IMR-90 (cell line): ENCODE data around the gene SMPDL3A. TPM values are rescaled to one million over a fixed set of nuclear protein-coding genes. Genes with fewer than 3 reads are reported as not detected.

Source experiments
- ATAC-seq: fragments of 200-7000 bp; cut with Tn5 transposase; 2 replicates; pipeline ENCODE4 v1.9.1; 2020; ENCODE audit warnings: low read depth, mild to moderate bottlenecking, moderate library complexity
- BruUV-seq: library from RNA; stranded (reverse); fragments of 400-500 nt; replicated peaks from 2 replicates; lab custom pipeline; 2021; lab: Mats Ljungman, UMichigan
- CTCF ChIA-PET: fragments of 300-600 bp; formaldehyde crosslinking; extraction: SDS; loops from one replicate; lab custom pipeline; 2021; ENCODE audit warnings: antibody characterized with exemption; lab: Yijun Ruan, JAX
- POLR2A ChIA-PET: fragments of 300-600 bp; sonication (Branson Sonifier 250); formaldehyde crosslinking; loops from one replicate; lab custom pipeline; 2022; ENCODE audit warnings: antibody characterized with exemption; ENCODE audit not compliant: unreplicated experiment; lab: Charles Lee
- DNase-seq: peaks from one replicate; pipeline ENCODE4 v3.0.0; 2013
- H2AFZ ChIP-seq: replicated peaks from 2 replicates; pipeline ENCODE3; 2013; ENCODE audit warnings: low read length, mild to moderate bottlenecking; ENCODE audit not compliant: poor library complexity
- H2AK5ac ChIP-seq: 2 replicates; pipeline ENCODE4 v1.6.1; 2013; ENCODE audit warnings: low read depth, low read length, inconsistent platforms
- H2AK9ac ChIP-seq: replicated peaks from 2 replicates; pipeline ENCODE3; 2013; ENCODE audit warnings: mild to moderate bottlenecking, low read depth, low read length, moderate library complexity; ENCODE audit not compliant: poor library complexity
- H2BK120ac ChIP-seq: 2 replicates; pipeline ENCODE4 v1.6.1; 2013; ENCODE audit warnings: low read depth, low read length, inconsistent platforms
- H2BK15ac ChIP-seq: 3 replicates; pipeline ENCODE4 v1.6.1; 2013; ENCODE audit warnings: low read depth, low read length, inconsistent platforms
- H2BK20ac ChIP-seq: 2 replicates; pipeline ENCODE4 v1.6.1; 2013; ENCODE audit warnings: low read depth, mild to moderate bottlenecking, inconsistent platforms, low read length, moderate library complexity
- H2BK5ac ChIP-seq: 2 replicates; pipeline ENCODE4 v1.6.1; 2013; ENCODE audit warnings: mild to moderate bottlenecking, low read depth, low read length, inconsistent platforms; ENCODE audit not compliant: poor library complexity, severe bottlenecking
- H3K14ac ChIP-seq: replicated peaks from 2 replicates; pipeline ENCODE4 v1.6.1; 2013; ENCODE audit warnings: low read depth, low read length, inconsistent platforms
- H3K18ac ChIP-seq: 2 replicates; pipeline ENCODE4 v1.6.1; 2013; ENCODE audit warnings: low read depth, low read length, control low read depth
- H3K23ac ChIP-seq: 2 replicates; pipeline ENCODE4 v1.6.1; 2013; ENCODE audit warnings: low read depth, low read length, inconsistent platforms
- H3K27ac ChIP-seq: 2 replicates; pipeline ENCODE4 v1.5.1; 2013; ENCODE audit warnings: mild to moderate bottlenecking, control low read depth, low read length; ENCODE audit not compliant: insufficient read depth
- H3K27me3 ChIP-seq: 2 replicates; pipeline ENCODE4 v1.6.1; 2013; ENCODE audit warnings: low read length; ENCODE audit not compliant: control insufficient read depth, insufficient read depth
- H3K36me3 ChIP-seq: 2 replicates; pipeline ENCODE4 v1.6.1; 2013; ENCODE audit warnings: low read length, mixed read lengths; ENCODE audit not compliant: control insufficient read depth, insufficient read depth
- H3K4ac ChIP-seq: 2 replicates; pipeline ENCODE4 v1.6.1; 2013; ENCODE audit warnings: low read depth, low read length, inconsistent platforms
- H3K4me1 ChIP-seq: 2 replicates; pipeline ENCODE4 v1.6.1; 2013; ENCODE audit warnings: low read length, mixed read lengths; ENCODE audit not compliant: control insufficient read depth, insufficient read depth
- H3K4me2 ChIP-seq: 2 replicates; pipeline ENCODE4 v1.6.1; 2013; ENCODE audit warnings: low read depth, mild to moderate bottlenecking, control low read depth, low read length, moderate library complexity
- H3K4me3 ChIP-seq: 2 replicates; pipeline ENCODE4 v1.5.1; 2013; ENCODE audit warnings: low read depth, mild to moderate bottlenecking, control low read depth, low read length, moderate library complexity; ENCODE audit not compliant: insufficient read depth
- H3K56ac ChIP-seq: 2 replicates; pipeline ENCODE4 v1.6.1; 2013; ENCODE audit warnings: low read length, inconsistent platforms; ENCODE audit not compliant: insufficient read depth; ENCODE audit errors: extremely low read depth
- H3K79me1 ChIP-seq, 2 experiments: 2 replicates each; pipeline ENCODE4 v1.6.1; 2013; ENCODE audit warnings: low read length in 2 of 2, inconsistent platforms in 1 of 2, low read depth in 1 of 2
- H3K9ac ChIP-seq: 2 replicates; pipeline ENCODE4 v1.6.1; 2013; ENCODE audit warnings: low read depth, low read length, control low read depth
- H3K9me1 ChIP-seq: 2 replicates; pipeline ENCODE4 v1.6.1; 2013; ENCODE audit warnings: low read length, inconsistent platforms; ENCODE audit not compliant: insufficient read depth
- H3K9me3 ChIP-seq: 2 replicates; pipeline ENCODE4 v1.6.1; 2013; ENCODE audit warnings: low read length; ENCODE audit not compliant: control insufficient read depth, insufficient read depth
- H4K20me1 ChIP-seq: 2 replicates; pipeline ENCODE4 v1.6.1; 2013; ENCODE audit warnings: low read length, inconsistent platforms; ENCODE audit not compliant: insufficient read depth
- H4K5ac ChIP-seq: 2 replicates; pipeline ENCODE4 v1.6.1; 2013; ENCODE audit warnings: mild to moderate bottlenecking, low read depth, low read length, control low read depth
- H4K8ac ChIP-seq, 2 experiments: 2 replicates each; pipeline ENCODE4 v1.6.1; 2013; ENCODE audit warnings: low read depth in 2 of 2, low read length in 2 of 2, control low read depth in 1 of 2, inconsistent platforms in 1 of 2
- H4K91ac ChIP-seq: 2 replicates; pipeline ENCODE4 v1.6.1; 2013; ENCODE audit warnings: low read depth, low read length, inconsistent platforms; ENCODE audit not compliant: insufficient read depth
- CEBPB ChIP-seq: IDR thresholded peaks from 2 replicates; pipeline ENCODE4 v1.6.1; 2012; ENCODE audit warnings: low read depth, low read length, improper control_type of control experiment
- CTCF ChIP-seq: conservative IDR thresholded peaks from 2 replicates; pipeline ENCODE4 v1.5.1; 2012; ENCODE audit warnings: mild to moderate bottlenecking, low read depth, low read length, improper control_type of control experiment
- ELK1 ChIP-seq: fragments of 150-350 bp; IDR thresholded peaks from 2 replicates; pipeline ENCODE4 v1.6.1; 2016; ENCODE audit warnings: low read depth, mild to moderate bottlenecking, low read length, moderate library complexity, borderline replicate concordance
- FOS ChIP-seq: fragments of 150-350 bp; IDR thresholded peaks from 2 replicates; pipeline ENCODE4 v1.6.1; 2016; ENCODE audit warnings: low read depth, low read length
- MAFK ChIP-seq: IDR thresholded peaks from 2 replicates; pipeline ENCODE4 v1.6.1; 2012; ENCODE audit warnings: low read depth, low read length, improper control_type of control experiment
- MAZ ChIP-seq: IDR thresholded peaks from 2 replicates; pipeline ENCODE4 v1.6.1; 2012; ENCODE audit warnings: low read depth, mild to moderate bottlenecking, low read length, improper control_type of control experiment, moderate library complexity, borderline replicate concordance
- NFE2L2 ChIP-seq: fragments of 150-350 bp; IDR thresholded peaks from 2 replicates; pipeline ENCODE4 v1.6.1; 2016; ENCODE audit warnings: low read depth, mild to moderate bottlenecking, low read length
- POLR2A ChIP-seq: IDR thresholded peaks from 2 replicates; pipeline ENCODE4 v1.6.1; 2012; ENCODE audit warnings: mild to moderate bottlenecking, low read depth, low read length
- RCOR1 ChIP-seq: IDR thresholded peaks from 2 replicates; pipeline ENCODE4 v1.6.1; 2012; ENCODE audit warnings: mild to moderate bottlenecking, low read length, improper control_type of control experiment; ENCODE audit not compliant: insufficient replicate concordance
- SMC3 ChIP-seq: fragments of 150-350 bp; IDR thresholded peaks from 2 replicates; pipeline ENCODE4 v1.6.1; 2016; ENCODE audit warnings: low read depth, mild to moderate bottlenecking, antibody characterized with exemption, low read length, moderate library complexity
- USF2 ChIP-seq: fragments of 150-350 bp; IDR thresholded peaks from 2 replicates; pipeline ENCODE4 v1.6.1; 2017; ENCODE audit warnings: mild to moderate bottlenecking, antibody characterized with exemption, low read length, low read depth
- WGBS, 2 experiments: methylation state at CpG; one replicate each; pipeline versions ENCODE4 v1.1.5 to v1.1.7; 2013; ENCODE audit warnings: missing lambda C conversion rate in 2 of 2; ENCODE audit not compliant: insufficient read length in 1 of 2; ENCODE audit errors: extremely low coverage in 2 of 2; 5-methylcytosine and 5-hydroxymethylcytosine counted together
- dilution Hi-C: fragments of 300-500 bp; cut with HindIII; formaldehyde crosslinking; loops from one replicate; pipeline ENCODE4 v1.14.3; 2018; ENCODE audit warnings: low sequenced_read_pairs; ENCODE audit not compliant: unreplicated experiment
- in situ Hi-C: fragments of 300-500 bp; cut with MboI; formaldehyde crosslinking; loops from 3 replicates; pipeline ENCODE4 v1.14.3; 2019; ENCODE audit warnings: low sequenced_read_pairs, inconsistent platforms, mixed read lengths
- intact Hi-C: fragments of 100-400 bp; cut with micrococcal nuclease; formaldehyde crosslinking; loops from 2 replicates; pipeline ENCODE4 v1.10.0; 2022
- polyA plus RNA-seq, 3 experiments: library from polyadenylated mRNA; depleted of rRNA; stranded (reverse); fragments of >200 nt; gene quantifications; 2 replicates each; pipeline ENCODE4 v1.2.3, GENCODE V29; 2012; ENCODE audit warnings: low replicate concordance in 1 of 3
- total RNA-seq: library from RNA; depleted of rRNA; stranded (reverse); fragments of >200 nt; gene quantifications from 2 replicates; pipeline ENCODE4 v1.2.3, GENCODE V29; 2012

Gene SMPDL3A
- total and polyA plus RNA-seq, 2 of the 4 experiments (the other 2 are of a cell fraction) = 9.9 to 14.2 TPM

- Histone ChIP-seq H4K91ac (no peak overlapping the region), H2AFZ (no peak overlapping the region), H3K14ac (no peak overlapping the region), H3K4me2 (no peak overlapping the region), H3K4me3 (no peak overlapping the region), H3K9me1 (no peaks in the 10 kb centered on the region), H3K9me3 (no peaks in the 10 kb centered on the region), H2BK5ac (no peak overlapping the region), H4K8ac (no peak overlapping the region), H3K18ac (no peak overlapping the region), H3K9ac (no peak overlapping the region), H4K5ac (no peak overlapping the region), H3K36me3 (no peaks in the 10 kb centered on the region), H2AK9ac (no peak overlapping the region), H2BK15ac (no peak overlapping the region), H2BK120ac (no peak overlapping the region), H2AK5ac (no peak overlapping the region), H3K56ac (no peak overlapping the region), H3K23ac (no peak overlapping the region), H3K4ac (no peak overlapping the region), H3K27ac (no peak overlapping the region), H3K4me1 (no peaks in the 10 kb centered on the region), H2BK20ac (no peak overlapping the region), H3K27me3 (no peaks in the 10 kb centered on the region; the same call in 1 of the 2 replicates), H4K20me1 (no peaks in the 10 kb centered on the region), H3K79me1 (no peaks in the 10 kb centered on the region)
- TF ChIP-seq NFE2L2 (no peak), RCOR1 (no peak), MAZ (no peak), FOS (no peak), SMC3 (no peak), USF2 (no peak), CEBPB (no peak), MAFK (no peak), ELK1 (no peak), CTCF (no peak), POLR2A (no peak)
- intact Hi-C loops (no loop called here), in situ Hi-C loops (no loop called here), dilution Hi-C loops (no loop called here)
- DNase-seq (no peak), ATAC-seq (no peak)
- WGBS, 2 experiments = no CpG with 5 or more reads among the region's 5 CpGs
- no TSS peak for BruUV-seq
- POLR2A ChIA-PET = no interaction called here
- CTCF ChIA-PET = interaction anchor here (0.6 to 1.4 kb wide), 3 partner anchors 12 to 80 kb away, joined by 4 to 7 read pairs (median 6); no protein-coding TSS in a partner anchor
Measured at GRCh38 chr6:122825163-122825562, 36.1 kb downstream of the SMPDL3A start.
